IMR-90 (cell line): ENCODE measurements around the gene ENDOD1. TPM values are rescaled to one million over a fixed set of nuclear protein-coding genes. Genes with fewer than 3 reads are reported as not detected.

ENCODE experiments used
- ATAC-seq: fragments of 200-7000 bp; cut with Tn5 transposase; 2 replicates; pipeline ENCODE4 v1.9.1; 2020; ENCODE audit warnings: low read depth, mild to moderate bottlenecking, moderate library complexity
- BruUV-seq: library from RNA; stranded (reverse); fragments of 400-500 nt; replicated peaks from 2 replicates; lab custom pipeline; 2021; lab: Mats Ljungman, UMichigan
- CTCF ChIA-PET: fragments of 300-600 bp; formaldehyde crosslinking; extraction: SDS; loops from one replicate; lab custom pipeline; 2021; ENCODE audit warnings: antibody characterized with exemption; lab: Yijun Ruan, JAX
- POLR2A ChIA-PET: fragments of 300-600 bp; sonication (Branson Sonifier 250); formaldehyde crosslinking; loops from one replicate; lab custom pipeline; 2022; ENCODE audit warnings: antibody characterized with exemption; ENCODE audit not compliant: unreplicated experiment; lab: Charles Lee
- DNase-seq: peaks from one replicate; pipeline ENCODE4 v3.0.0; 2013
- H2AFZ ChIP-seq: replicated peaks from 2 replicates; pipeline ENCODE3; 2013; ENCODE audit warnings: low read length, mild to moderate bottlenecking; ENCODE audit not compliant: poor library complexity
- H2AK5ac ChIP-seq: 2 replicates; pipeline ENCODE4 v1.6.1; 2013; ENCODE audit warnings: low read depth, low read length, inconsistent platforms
- H2AK9ac ChIP-seq: replicated peaks from 2 replicates; pipeline ENCODE3; 2013; ENCODE audit warnings: mild to moderate bottlenecking, low read depth, low read length, moderate library complexity; ENCODE audit not compliant: poor library complexity
- H2BK120ac ChIP-seq: 2 replicates; pipeline ENCODE4 v1.6.1; 2013; ENCODE audit warnings: low read depth, low read length, inconsistent platforms
- H2BK15ac ChIP-seq: 3 replicates; pipeline ENCODE4 v1.6.1; 2013; ENCODE audit warnings: low read depth, low read length, inconsistent platforms
- H2BK20ac ChIP-seq: 2 replicates; pipeline ENCODE4 v1.6.1; 2013; ENCODE audit warnings: low read depth, mild to moderate bottlenecking, inconsistent platforms, low read length, moderate library complexity
- H2BK5ac ChIP-seq: 2 replicates; pipeline ENCODE4 v1.6.1; 2013; ENCODE audit warnings: mild to moderate bottlenecking, low read depth, low read length, inconsistent platforms; ENCODE audit not compliant: poor library complexity, severe bottlenecking
- H3K14ac ChIP-seq: replicated peaks from 2 replicates; pipeline ENCODE4 v1.6.1; 2013; ENCODE audit warnings: low read depth, low read length, inconsistent platforms
- H3K18ac ChIP-seq: 2 replicates; pipeline ENCODE4 v1.6.1; 2013; ENCODE audit warnings: low read depth, low read length, control low read depth
- H3K23ac ChIP-seq: 2 replicates; pipeline ENCODE4 v1.6.1; 2013; ENCODE audit warnings: low read depth, low read length, inconsistent platforms
- H3K27ac ChIP-seq: 2 replicates; pipeline ENCODE4 v1.5.1; 2013; ENCODE audit warnings: mild to moderate bottlenecking, control low read depth, low read length; ENCODE audit not compliant: insufficient read depth
- H3K27me3 ChIP-seq: 2 replicates; pipeline ENCODE4 v1.6.1; 2013; ENCODE audit warnings: low read length; ENCODE audit not compliant: control insufficient read depth, insufficient read depth
- H3K36me3 ChIP-seq: 2 replicates; pipeline ENCODE4 v1.6.1; 2013; ENCODE audit warnings: low read length, mixed read lengths; ENCODE audit not compliant: control insufficient read depth, insufficient read depth
- H3K4ac ChIP-seq: 2 replicates; pipeline ENCODE4 v1.6.1; 2013; ENCODE audit warnings: low read depth, low read length, inconsistent platforms
- H3K4me1 ChIP-seq: 2 replicates; pipeline ENCODE4 v1.6.1; 2013; ENCODE audit warnings: low read length, mixed read lengths; ENCODE audit not compliant: control insufficient read depth, insufficient read depth
- H3K4me2 ChIP-seq: 2 replicates; pipeline ENCODE4 v1.6.1; 2013; ENCODE audit warnings: low read depth, mild to moderate bottlenecking, control low read depth, low read length, moderate library complexity
- H3K4me3 ChIP-seq: 2 replicates; pipeline ENCODE4 v1.5.1; 2013; ENCODE audit warnings: low read depth, mild to moderate bottlenecking, control low read depth, low read length, moderate library complexity; ENCODE audit not compliant: insufficient read depth
- H3K56ac ChIP-seq: 2 replicates; pipeline ENCODE4 v1.6.1; 2013; ENCODE audit warnings: low read length, inconsistent platforms; ENCODE audit not compliant: insufficient read depth; ENCODE audit errors: extremely low read depth
- H3K79me1 ChIP-seq, 2 experiments: 2 replicates each; pipeline ENCODE4 v1.6.1; 2013; ENCODE audit warnings: low read length in 2 of 2, inconsistent platforms in 1 of 2, low read depth in 1 of 2
- H3K9ac ChIP-seq: 2 replicates; pipeline ENCODE4 v1.6.1; 2013; ENCODE audit warnings: low read depth, low read length, control low read depth
- H3K9me1 ChIP-seq: 2 replicates; pipeline ENCODE4 v1.6.1; 2013; ENCODE audit warnings: low read length, inconsistent platforms; ENCODE audit not compliant: insufficient read depth
- H3K9me3 ChIP-seq: 2 replicates; pipeline ENCODE4 v1.6.1; 2013; ENCODE audit warnings: low read length; ENCODE audit not compliant: control insufficient read depth, insufficient read depth
- H4K20me1 ChIP-seq: 2 replicates; pipeline ENCODE4 v1.6.1; 2013; ENCODE audit warnings: low read length, inconsistent platforms; ENCODE audit not compliant: insufficient read depth
- H4K5ac ChIP-seq: 2 replicates; pipeline ENCODE4 v1.6.1; 2013; ENCODE audit warnings: mild to moderate bottlenecking, low read depth, low read length, control low read depth
- H4K8ac ChIP-seq, 2 experiments: 2 replicates each; pipeline ENCODE4 v1.6.1; 2013; ENCODE audit warnings: low read depth in 2 of 2, low read length in 2 of 2, control low read depth in 1 of 2, inconsistent platforms in 1 of 2
- H4K91ac ChIP-seq: 2 replicates; pipeline ENCODE4 v1.6.1; 2013; ENCODE audit warnings: low read depth, low read length, inconsistent platforms; ENCODE audit not compliant: insufficient read depth
- BHLHE40 ChIP-seq: fragments of 150-350 bp; IDR thresholded peaks from 2 replicates; pipeline ENCODE4 v1.6.1; 2016; ENCODE audit warnings: mild to moderate bottlenecking, low read depth, low read length
- CHD1 ChIP-seq: IDR thresholded peaks from 2 replicates; pipeline ENCODE4 v1.6.1; 2012; ENCODE audit warnings: low read depth, low read length, improper control_type of control experiment
- MAZ ChIP-seq: IDR thresholded peaks from 2 replicates; pipeline ENCODE4 v1.6.1; 2012; ENCODE audit warnings: low read depth, mild to moderate bottlenecking, low read length, improper control_type of control experiment, moderate library complexity, borderline replicate concordance
- MXI1 ChIP-seq: IDR thresholded peaks from 2 replicates; pipeline ENCODE4 v1.6.1; 2012; ENCODE audit warnings: low read depth, mild to moderate bottlenecking, low read length, moderate library complexity, borderline replicate concordance
- NFE2L2 ChIP-seq: fragments of 150-350 bp; IDR thresholded peaks from 2 replicates; pipeline ENCODE4 v1.6.1; 2016; ENCODE audit warnings: low read depth, mild to moderate bottlenecking, low read length
- RCOR1 ChIP-seq: IDR thresholded peaks from 2 replicates; pipeline ENCODE4 v1.6.1; 2012; ENCODE audit warnings: mild to moderate bottlenecking, low read length, improper control_type of control experiment; ENCODE audit not compliant: insufficient replicate concordance
- RFX5 ChIP-seq: IDR thresholded peaks from 2 replicates; pipeline ENCODE4 v1.8.0; 2012; ENCODE audit warnings: low read depth, mild to moderate bottlenecking, low read length, moderate library complexity
- SMC3 ChIP-seq: fragments of 150-350 bp; IDR thresholded peaks from 2 replicates; pipeline ENCODE4 v1.6.1; 2016; ENCODE audit warnings: low read depth, mild to moderate bottlenecking, antibody characterized with exemption, low read length, moderate library complexity
- USF2 ChIP-seq: fragments of 150-350 bp; IDR thresholded peaks from 2 replicates; pipeline ENCODE4 v1.6.1; 2017; ENCODE audit warnings: mild to moderate bottlenecking, antibody characterized with exemption, low read length, low read depth
- WGBS, 2 experiments: methylation state at CpG; one replicate each; pipeline versions ENCODE4 v1.1.5 to v1.1.7; 2013; ENCODE audit warnings: missing lambda C conversion rate in 2 of 2; ENCODE audit not compliant: insufficient read length in 1 of 2; ENCODE audit errors: extremely low coverage in 2 of 2; 5-methylcytosine and 5-hydroxymethylcytosine counted together
- dilution Hi-C: fragments of 300-500 bp; cut with HindIII; formaldehyde crosslinking; loops from one replicate; pipeline ENCODE4 v1.14.3; 2018; ENCODE audit warnings: low sequenced_read_pairs; ENCODE audit not compliant: unreplicated experiment
- in situ Hi-C: fragments of 300-500 bp; cut with MboI; formaldehyde crosslinking; loops from 3 replicates; pipeline ENCODE4 v1.14.3; 2019; ENCODE audit warnings: low sequenced_read_pairs, inconsistent platforms, mixed read lengths
- intact Hi-C: fragments of 100-400 bp; cut with micrococcal nuclease; formaldehyde crosslinking; loops from 2 replicates; pipeline ENCODE4 v1.10.0; 2022
- polyA plus RNA-seq, 3 experiments: library from polyadenylated mRNA; depleted of rRNA; stranded (reverse); fragments of >200 nt; gene quantifications; 2 replicates each; pipeline ENCODE4 v1.2.3, GENCODE V29; 2012; ENCODE audit warnings: low replicate concordance in 1 of 3
- total RNA-seq: library from RNA; depleted of rRNA; stranded (reverse); fragments of >200 nt; gene quantifications from 2 replicates; pipeline ENCODE4 v1.2.3, GENCODE V29; 2012
- TF ChIP-seq, protein P1 (sequence below): fragments of 150-350 bp; IDR thresholded peaks from 2 replicates; pipeline ENCODE4 v1.6.1; 2016; ENCODE audit warnings: low read depth, mild to moderate bottlenecking, low read length, moderate library complexity, borderline replicate concordance
- TF ChIP-seq, protein P2 (sequence below): conservative IDR thresholded peaks from 2 replicates; pipeline ENCODE4 v1.5.1; 2012; ENCODE audit warnings: mild to moderate bottlenecking, low read depth, low read length, improper control_type of control experiment

ENDOD1 gene
- total and polyA plus RNA-seq, 2 of the 4 experiments (the other 2 are of a cell fraction), result 7.0 to 17.6 TPM

DNA sequence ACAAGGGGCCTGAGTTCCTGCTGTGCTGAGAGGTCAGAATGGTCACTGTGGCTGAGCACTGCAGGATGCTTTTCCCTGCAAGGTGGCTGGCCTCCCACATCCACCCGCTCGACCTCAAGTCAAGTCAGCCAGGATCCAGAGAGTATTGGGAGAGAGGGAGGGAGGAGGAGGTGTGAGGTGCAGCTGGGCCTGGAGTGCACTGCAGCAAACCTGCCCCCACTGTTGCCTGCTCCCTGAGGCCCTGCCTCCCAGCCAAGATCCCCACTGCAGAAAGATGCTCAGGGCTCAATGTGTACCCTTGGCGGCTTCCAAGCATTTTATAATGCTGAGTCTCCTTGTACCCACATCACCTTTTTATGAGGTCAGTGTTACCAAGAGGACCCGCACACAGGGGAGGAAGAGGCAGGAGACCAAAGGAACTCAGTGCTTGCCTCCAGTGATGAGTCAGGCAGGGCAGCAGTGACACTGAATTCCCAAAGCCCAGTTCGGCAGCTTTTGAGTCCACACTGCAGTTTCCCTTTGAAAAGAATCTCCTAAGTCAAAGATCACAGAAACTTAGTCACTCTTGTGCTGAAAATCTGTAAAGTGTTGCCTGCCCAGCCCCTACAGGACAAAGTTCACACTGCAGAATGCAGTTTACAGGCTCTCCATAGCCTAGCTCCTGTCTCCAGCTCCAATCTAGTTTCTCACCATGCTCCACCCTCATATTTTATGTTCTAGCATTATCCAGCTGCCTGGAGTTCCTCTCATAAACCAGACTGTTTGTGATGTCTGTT is 3.1 kb downstream of the ENDOD1 start (continued):
- TF ChIP-seq CHD1 (no peak), RCOR1 (no peak)

DNA sequence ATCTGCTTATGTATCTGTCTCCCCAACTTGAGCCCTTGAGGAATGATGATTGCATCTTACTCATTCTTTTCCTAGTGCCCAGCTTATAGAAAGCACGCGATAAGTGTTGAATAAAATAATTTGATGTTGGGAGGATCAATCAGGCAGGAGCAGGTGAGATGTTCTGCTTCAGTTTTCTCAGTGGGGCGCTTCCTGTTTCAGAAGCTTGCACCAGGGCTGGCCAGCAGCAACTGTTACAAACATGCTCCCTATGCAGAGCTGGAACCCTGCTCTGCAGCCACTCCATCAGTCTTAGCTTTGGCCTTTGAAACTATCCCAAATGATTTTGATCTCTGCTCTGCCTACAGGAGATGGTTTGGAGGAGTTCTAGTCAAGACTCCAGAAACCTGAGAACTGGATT is 3.9 kb downstream of the ENDOD1 start:
- ATAC-seq (no peak), DNase-seq (no peak)
- Histone ChIP-seq H3K4me1 (peaks cover 6% of the 10 kb centered on the region), H4K91ac (no peak overlapping the region), H3K14ac (no peak overlapping the region), H3K36me3 (no peaks in the 10 kb centered on the region), H4K20me1 (no peaks in the 10 kb centered on the region), H3K56ac (no peak overlapping the region), H3K23ac (no peak overlapping the region), H3K27me3 (no peaks in the 10 kb centered on the region), H2BK15ac (no peak overlapping the region), H3K27ac (no peak overlapping the region), H3K9me3 (no peaks in the 10 kb centered on the region), H3K4ac (no peak overlapping the region), H2AFZ (no peak overlapping the region), H4K8ac (no peak overlapping the region), H3K9ac (no peak overlapping the region), H2BK5ac (no peak overlapping the region), H2AK9ac (no peak overlapping the region), H2AK5ac (no peak overlapping the region), H3K18ac (no peak overlapping the region), H3K9me1 (peaks cover 11% of the 10 kb centered on the region; the same call in 1 of the 2 replicates), H3K79me1 (peaks cover 4 to 6% of the 10 kb centered on the region in 2 experiments; a peak in 3 of 4 replicates), H4K5ac (no peak overlapping the region), H3K4me2 (no peak overlapping the region), H2BK20ac (no peak overlapping the region), H2BK120ac (no peak overlapping the region), H3K4me3 (no peak overlapping the region)
- ChIA-PET POLR2A (no interaction called here), CTCF (interaction anchor here (0.6 kb wide), 1 partner anchor 11 kb away, joined by 4 read pairs; no protein-coding TSS in a partner anchor)
- dilution Hi-C loops, result no loop called here
- WGBS, 2 experiments, result no CpG with 5 or more reads among the region's 3 CpGs
- in situ Hi-C loops, result no loop called here
- intact Hi-C loops, result no loop called here
- no TSS peak for BruUV-seq
- no peak for TF ChIP-seq BHLHE40
- TF ChIP-seq, protein P1, sequence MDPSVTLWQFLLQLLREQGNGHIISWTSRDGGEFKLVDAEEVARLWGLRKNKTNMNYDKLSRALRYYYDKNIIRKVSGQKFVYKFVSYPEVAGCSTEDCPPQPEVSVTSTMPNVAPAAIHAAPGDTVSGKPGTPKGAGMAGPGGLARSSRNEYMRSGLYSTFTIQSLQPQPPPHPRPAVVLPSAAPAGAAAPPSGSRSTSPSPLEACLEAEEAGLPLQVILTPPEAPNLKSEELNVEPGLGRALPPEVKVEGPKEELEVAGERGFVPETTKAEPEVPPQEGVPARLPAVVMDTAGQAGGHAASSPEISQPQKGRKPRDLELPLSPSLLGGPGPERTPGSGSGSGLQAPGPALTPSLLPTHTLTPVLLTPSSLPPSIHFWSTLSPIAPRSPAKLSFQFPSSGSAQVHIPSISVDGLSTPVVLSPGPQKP, result no peak
- TF ChIP-seq USF2, result no peak
- TF ChIP-seq MXI1, result no peak
- no peak for TF ChIP-seq SMC3
- no peak for TF ChIP-seq RCOR1
- TF ChIP-seq NFE2L2, result no peak
- TF ChIP-seq MAZ, result no peak
- no peak for TF ChIP-seq RFX5
- TF ChIP-seq, protein P2, sequence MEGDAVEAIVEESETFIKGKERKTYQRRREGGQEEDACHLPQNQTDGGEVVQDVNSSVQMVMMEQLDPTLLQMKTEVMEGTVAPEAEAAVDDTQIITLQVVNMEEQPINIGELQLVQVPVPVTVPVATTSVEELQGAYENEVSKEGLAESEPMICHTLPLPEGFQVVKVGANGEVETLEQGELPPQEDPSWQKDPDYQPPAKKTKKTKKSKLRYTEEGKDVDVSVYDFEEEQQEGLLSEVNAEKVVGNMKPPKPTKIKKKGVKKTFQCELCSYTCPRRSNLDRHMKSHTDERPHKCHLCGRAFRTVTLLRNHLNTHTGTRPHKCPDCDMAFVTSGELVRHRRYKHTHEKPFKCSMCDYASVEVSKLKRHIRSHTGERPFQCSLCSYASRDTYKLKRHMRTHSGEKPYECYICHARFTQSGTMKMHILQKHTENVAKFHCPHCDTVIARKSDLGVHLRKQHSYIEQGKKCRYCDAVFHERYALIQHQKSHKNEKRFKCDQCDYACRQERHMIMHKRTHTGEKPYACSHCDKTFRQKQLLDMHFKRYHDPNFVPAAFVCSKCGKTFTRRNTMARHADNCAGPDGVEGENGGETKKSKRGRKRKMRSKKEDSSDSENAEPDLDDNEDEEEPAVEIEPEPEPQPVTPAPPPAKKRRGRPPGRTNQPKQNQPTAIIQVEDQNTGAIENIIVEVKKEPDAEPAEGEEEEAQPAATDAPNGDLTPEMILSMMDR, result no peak
- no peak for TF ChIP-seq CHD1
